DND-41 (cell line): ENCODE results near the gene MRM1.

Experiments used
- CTCF ChIP-seq: IDR thresholded peaks from 2 replicates; pipeline ENCODE4 v1.5.1; 2012; ENCODE audit warnings: borderline replicate concordance, low read length, moderate library complexity, mild to moderate bottlenecking; ENCODE audit not compliant: poor library complexity, severe bottlenecking; ENCODE audit errors: extremely low read depth
- EZH2 ChIP-seq: IDR thresholded peaks from 3 replicates; pipeline ENCODE4 v1.6.1; 2012; ENCODE audit warnings: borderline replicate concordance, low read depth, mild to moderate bottlenecking, moderate library complexity, low read length, inconsistent platforms; ENCODE audit not compliant: severe bottlenecking

GRCh38 chr17:36600465-36600864 is 918 bp upstream of the MRM1 start:
- no peak for TF ChIP-seq CTCF
- no peak for TF ChIP-seq EZH2
